GM12872 (cell line): ENCODE measurements around the gene FBXO10.
A peak's percentile ranks its signal among the peaks of the same experiment; 100 is the strongest.

Experiments
- CTCF ChIP-seq: IDR thresholded peaks from 3 replicates; pipeline ENCODE4 v1.5.1; 2011; ENCODE audit warnings: low read depth, mild to moderate bottlenecking, low read length, moderate library complexity; ENCODE audit not compliant: insufficient read depth

FBXO10 gene

GRCh38 chr9:37587521-37587920 is 11.3 kb upstream of the FBXO10 start:
- no peak for TF ChIP-seq CTCF

GRCh38 chr9:37583522-37584121 is 7.4 kb upstream of the FBXO10 start:
- TF ChIP-seq CTCF: no peak

GRCh38 chr9:37582548-37583157 is 6.5 kb upstream of the FBXO10 start:
- TF ChIP-seq CTCF: peak; percentile 68

- no peak for TF ChIP-seq CTCF
Observed at GRCh38 chr9:37575511-37575914, 667 bp downstream of the FBXO10 start.

- no peak for TF ChIP-seq CTCF
Observed at GRCh38 chr9:37575001-37575400, 1.2 kb downstream of the FBXO10 start.

- TF ChIP-seq CTCF: no peak
Observed at GRCh38 chr9:37574241-37574721, 1.9 kb downstream of the FBXO10 start.

- TF ChIP-seq CTCF: no peak
Observed at GRCh38 chr9:37571282-37571681, 4.9 kb downstream of the FBXO10 start.

GRCh38 chr9:37566716-37567115 is 9.5 kb downstream of the FBXO10 start:
- no peak for TF ChIP-seq CTCF
